ENCODE results near the gene TNP1.

Gene TNP1

DNA sequence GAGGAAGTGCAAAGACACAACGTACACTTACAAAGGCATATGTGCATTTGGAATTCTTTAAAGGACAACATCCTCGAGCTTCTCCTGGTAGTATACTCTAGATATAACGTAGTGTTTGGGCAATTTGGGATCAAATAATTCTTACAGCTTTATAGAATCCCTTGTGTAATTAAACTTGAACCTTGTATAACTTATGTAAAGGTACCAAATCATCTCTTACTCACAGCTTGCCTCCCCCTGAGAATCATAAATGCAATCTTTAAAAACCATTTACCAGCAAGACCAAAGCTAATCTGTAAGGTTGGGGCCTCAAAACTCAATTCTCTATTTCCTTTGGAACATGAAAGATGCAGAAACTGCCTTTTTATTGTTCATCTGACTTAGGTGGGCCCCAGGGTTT, 12.2 kb upstream of the TNP1 start:
- Histone ChIP-seq H3K18ac (ENCODE audit: low read depth in 1 of 2, low read length in 2 of 2) (no peak overlapping the region), H2BK15ac (ENCODE audit: low read depth, poor library complexity, severe bottlenecking) (no peak overlapping the region), H3K4ac (ENCODE audit: low read depth in 1 of 2, low read length in 2 of 2) (no peak overlapping the region), H2BK5ac (ENCODE audit: low read depth, low read length, poor library complexity, severe bottlenecking) (no peak overlapping the region), H3K4me3 (ENCODE audit: insufficient read depth in 1 of 2, low read depth in 1 of 2, low read length in 2 of 2) (no peak overlapping the region), H3K27ac (ENCODE audit: low read length, poor library complexity, severe bottlenecking) (no peak overlapping the region), H3K23ac (ENCODE audit: low read length in 2 of 2) (no peak overlapping the region), H2AFZ (ENCODE audit: low read depth, low read length) (no peak overlapping the region), H3K79me1 (replicated peaks; ENCODE audit: low read length, poor library complexity, severe bottlenecking) (no peaks in the 10 kb centered on the region), H3K27me3 (ENCODE audit: control insufficient read depth in 1 of 2, insufficient read depth in 1 of 2, low read length in 2 of 2) (peaks cover 0 to 3% of the 10 kb centered on the region in 2 experiments), H2AK5ac (ENCODE audit: low read length, severe bottlenecking) (no peak overlapping the region), H3K4me2 (ENCODE audit: low read length, poor library complexity, severe bottlenecking) (no peak overlapping the region), H3K14ac (ENCODE audit: low read length in 2 of 2) (no peak overlapping the region), H4K91ac (ENCODE audit: low read length) (no peak overlapping the region), H3K9me3 (ENCODE audit: control insufficient read depth, low read length) (no peaks in the 10 kb centered on the region), H3K4me1 (ENCODE audit: control insufficient read depth, insufficient read depth, low read depth, low read length) (no peaks in the 10 kb centered on the region), H2BK12ac (ENCODE audit: low read length in 2 of 2) (no peak overlapping the region), H4K8ac (ENCODE audit: low read length) (no peak overlapping the region), H3K9ac (ENCODE audit: low read length) (no peak overlapping the region), H3K36me3 (ENCODE audit: control insufficient read depth in 1 of 2, insufficient read depth in 2 of 2, low read depth in 1 of 2, low read length in 2 of 2) (no peaks in the 10 kb centered on the region), H2BK120ac (ENCODE audit: low read depth, low read length) (no peak overlapping the region)
- WGBS = 89% methylated on average over 1 of the region's 3 CpGs
- no peak for DNase-seq

DNA sequence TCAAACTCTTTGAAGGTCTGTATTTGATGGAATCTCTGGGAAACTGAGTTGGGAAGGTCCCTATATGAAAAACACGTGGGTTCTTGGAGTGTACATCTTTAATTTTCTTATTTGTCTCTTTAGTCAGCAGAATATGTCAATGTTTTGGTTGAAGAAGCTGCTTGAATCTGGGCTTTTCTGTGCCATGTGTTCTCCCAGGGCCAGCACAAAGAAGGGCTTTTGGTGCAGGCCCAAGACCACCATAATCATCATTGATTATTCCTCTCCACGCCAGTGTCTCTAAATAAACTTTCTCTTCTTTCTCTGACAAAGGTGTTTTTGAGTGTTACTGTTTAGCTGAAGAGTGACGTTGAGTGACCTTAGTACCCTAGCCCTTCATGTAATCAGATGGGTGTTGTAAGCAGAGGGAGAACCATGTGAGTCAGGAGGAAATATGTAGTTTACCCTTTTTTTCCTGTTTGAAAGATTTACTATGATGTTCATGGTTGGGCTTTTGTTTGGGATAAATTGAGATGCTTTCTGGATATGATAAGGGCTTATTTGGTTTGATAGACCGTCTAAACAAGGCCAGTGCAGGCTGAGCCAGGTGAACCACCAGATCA, 11.6 kb upstream of the TNP1 start:
- Histone ChIP-seq H3K4me2 (ENCODE audit: low read length, poor library complexity, severe bottlenecking) (no peak overlapping the region), H3K18ac (ENCODE audit: low read depth in 1 of 2, low read length in 2 of 2) (no peak overlapping the region), H3K27ac (ENCODE audit: low read length, poor library complexity, severe bottlenecking) (no peak overlapping the region), H3K36me3 (ENCODE audit: control insufficient read depth in 1 of 2, insufficient read depth in 2 of 2, low read depth in 1 of 2, low read length in 2 of 2) (no peaks in the 10 kb centered on the region), H4K8ac (ENCODE audit: low read length) (no peak overlapping the region), H2BK15ac (ENCODE audit: low read depth, poor library complexity, severe bottlenecking) (no peak overlapping the region), H3K23ac (ENCODE audit: low read length in 2 of 2) (no peak overlapping the region), H4K91ac (ENCODE audit: low read length) (no peak overlapping the region), H3K4me1 (ENCODE audit: control insufficient read depth, insufficient read depth, low read depth, low read length) (no peaks in the 10 kb centered on the region), H3K4me3 (ENCODE audit: insufficient read depth in 1 of 2, low read depth in 1 of 2, low read length in 2 of 2) (no peak overlapping the region), H2AFZ (ENCODE audit: low read depth, low read length) (no peak overlapping the region), H3K14ac (ENCODE audit: low read length in 2 of 2) (no peak overlapping the region), H3K9me3 (ENCODE audit: control insufficient read depth, low read length) (no peaks in the 10 kb centered on the region), H3K27me3 (ENCODE audit: control insufficient read depth in 1 of 2, insufficient read depth in 1 of 2, low read length in 2 of 2) (peaks cover 0 to 3% of the 10 kb centered on the region in 2 experiments), H3K4ac (ENCODE audit: low read depth in 1 of 2, low read length in 2 of 2) (no peak overlapping the region), H2BK5ac (ENCODE audit: low read depth, low read length, poor library complexity, severe bottlenecking) (no peak overlapping the region), H2BK12ac (ENCODE audit: low read length in 2 of 2) (no peak overlapping the region), H2BK120ac (ENCODE audit: low read depth, low read length) (no peak overlapping the region), H2AK5ac (ENCODE audit: low read length, severe bottlenecking) (no peak overlapping the region), H3K79me1 (replicated peaks; ENCODE audit: low read length, poor library complexity, severe bottlenecking) (no peaks in the 10 kb centered on the region), H3K9ac (ENCODE audit: low read length) (no peak overlapping the region)
- DNase-seq = no peak
- WGBS = 65% methylated on average over 2 of the region's 4 CpGs

DNA sequence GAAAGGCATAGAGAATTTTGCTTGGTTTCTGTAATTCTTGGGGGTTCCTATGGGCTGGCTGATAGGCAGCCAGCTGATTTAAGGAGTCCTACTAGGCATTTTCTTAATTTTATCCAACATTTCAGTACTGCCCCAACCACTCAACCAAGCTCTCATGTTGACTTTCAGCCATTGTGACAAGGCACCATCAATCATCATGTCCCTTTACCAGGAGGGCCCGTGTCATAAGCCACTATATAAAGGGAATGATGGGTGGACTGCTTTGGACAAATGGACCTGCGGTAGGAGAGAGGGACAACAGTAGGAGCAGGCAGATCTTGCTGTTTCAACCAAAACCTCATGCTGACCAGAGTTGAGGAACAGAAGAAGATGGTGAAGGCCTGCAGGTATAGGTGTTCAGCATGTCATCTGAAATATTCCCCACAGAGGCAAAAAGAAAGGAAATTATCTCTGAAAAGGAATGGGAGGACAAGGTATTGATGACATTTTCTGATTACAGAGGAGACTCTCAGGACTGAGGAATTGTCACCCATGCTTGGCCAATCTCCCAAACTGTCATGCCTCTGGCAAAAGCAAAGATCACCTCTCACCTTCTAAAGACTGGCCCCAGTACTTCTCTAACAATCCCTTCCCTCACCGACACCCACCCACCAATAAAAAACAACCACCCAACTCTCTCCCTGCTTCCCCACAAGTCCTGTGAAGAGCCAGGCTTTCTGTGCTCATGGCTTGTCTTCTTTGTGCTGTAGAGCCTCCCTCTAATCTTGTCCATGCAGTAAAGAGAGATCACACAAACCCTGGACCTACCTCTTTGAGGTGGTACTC, 10.9 kb upstream of the TNP1 start:
- Histone ChIP-seq H2BK12ac (ENCODE audit: low read length in 2 of 2) (no peak overlapping the region), H3K14ac (ENCODE audit: low read length in 2 of 2) (no peak overlapping the region), H3K4me2 (ENCODE audit: low read length, poor library complexity, severe bottlenecking) (no peak overlapping the region), H2BK15ac (ENCODE audit: low read depth, poor library complexity, severe bottlenecking) (no peak overlapping the region), H3K36me3 (ENCODE audit: control insufficient read depth in 1 of 2, insufficient read depth in 2 of 2, low read depth in 1 of 2, low read length in 2 of 2) (no peaks in the 10 kb centered on the region), H3K79me1 (replicated peaks; ENCODE audit: low read length, poor library complexity, severe bottlenecking) (no peaks in the 10 kb centered on the region), H2AFZ (ENCODE audit: low read depth, low read length) (no peak overlapping the region), H3K9me3 (ENCODE audit: control insufficient read depth, low read length) (no peaks in the 10 kb centered on the region), H3K9ac (ENCODE audit: low read length) (no peak overlapping the region), H3K4me3 (ENCODE audit: insufficient read depth in 1 of 2, low read depth in 1 of 2, low read length in 2 of 2) (no peak overlapping the region), H3K27ac (ENCODE audit: low read length, poor library complexity, severe bottlenecking) (no peak overlapping the region), H2BK5ac (ENCODE audit: low read depth, low read length, poor library complexity, severe bottlenecking) (no peak overlapping the region), H4K91ac (ENCODE audit: low read length) (no peak overlapping the region), H4K8ac (ENCODE audit: low read length) (no peak overlapping the region), H3K23ac (ENCODE audit: low read length in 2 of 2) (no peak overlapping the region), H3K18ac (ENCODE audit: low read depth in 1 of 2, low read length in 2 of 2) (no peak overlapping the region), H3K4me1 (ENCODE audit: control insufficient read depth, insufficient read depth, low read depth, low read length) (no peaks in the 10 kb centered on the region), H3K27me3 (ENCODE audit: control insufficient read depth in 1 of 2, insufficient read depth in 1 of 2, low read length in 2 of 2) (peaks cover 0 to 3% of the 10 kb centered on the region in 2 experiments), H2AK5ac (ENCODE audit: low read length, severe bottlenecking) (no peak overlapping the region), H2BK120ac (ENCODE audit: low read depth, low read length) (no peak overlapping the region), H3K4ac (ENCODE audit: low read depth in 1 of 2, low read length in 2 of 2) (no peak overlapping the region)
- DNase-seq = no peak
- WGBS = 98% methylated on average over 3 of the region's 3 CpGs

DNA sequence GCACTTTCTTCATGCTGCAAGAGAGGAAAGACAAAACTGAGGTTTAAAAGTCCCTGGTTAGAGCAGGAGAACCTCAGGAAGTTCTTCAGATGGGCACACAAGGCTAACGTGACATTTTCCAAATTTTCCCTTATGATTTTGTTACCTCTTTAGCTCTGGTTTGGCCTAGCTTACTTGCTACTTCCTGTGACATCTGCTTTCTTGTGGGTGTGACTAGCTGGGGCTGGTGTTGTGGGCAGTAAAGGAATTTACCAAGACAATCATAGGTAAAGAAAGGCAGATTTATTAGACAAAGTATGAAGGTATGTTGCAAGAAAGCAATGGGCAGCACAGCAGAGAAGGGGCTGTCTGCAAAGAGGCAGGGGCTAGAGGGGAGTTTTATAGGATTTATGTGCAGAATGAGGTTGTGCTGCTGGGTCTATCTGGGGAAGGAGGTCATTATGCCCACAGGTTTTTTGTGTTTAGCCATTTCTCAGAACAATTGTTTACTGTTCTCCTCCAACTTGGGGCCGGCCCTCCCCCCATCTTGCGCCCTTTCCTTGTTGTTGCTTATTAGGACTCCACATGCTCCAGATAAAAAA, 6.7 kb upstream of the TNP1 start:
- H3K4me3 ChIP-seq (ENCODE audit: insufficient read depth in 1 of 2, low read depth in 1 of 2, low read length in 2 of 2) = no peak overlapping the region
- peaks cover 3 to 7% of the 10 kb centered on the region in 2 experiments for H3K27me3 ChIP-seq (ENCODE audit: control insufficient read depth in 1 of 2, insufficient read depth in 1 of 2, low read length in 2 of 2)
- H3K27ac ChIP-seq (ENCODE audit: low read length, poor library complexity, severe bottlenecking) = no peak overlapping the region
- H3K4ac ChIP-seq (ENCODE audit: low read depth in 1 of 2, low read length in 2 of 2) = no peak overlapping the region
- H3K9ac ChIP-seq (ENCODE audit: low read length) = no peak overlapping the region
- H4K8ac ChIP-seq (ENCODE audit: low read length) = no peak overlapping the region
- H2BK120ac ChIP-seq (ENCODE audit: low read depth, low read length) = no peak overlapping the region
- no peak overlapping the region for H2BK5ac ChIP-seq (ENCODE audit: low read depth, low read length, poor library complexity, severe bottlenecking)
- no peak overlapping the region for H2AK5ac ChIP-seq (ENCODE audit: low read length, severe bottlenecking)
- no peak overlapping the region for H3K23ac ChIP-seq (ENCODE audit: low read length in 2 of 2)
- H3K4me1 ChIP-seq (ENCODE audit: control insufficient read depth, insufficient read depth, low read depth, low read length) = no peaks in the 10 kb centered on the region
- no peak overlapping the region for H2BK15ac ChIP-seq (ENCODE audit: low read depth, poor library complexity, severe bottlenecking)
- no peak for DNase-seq
- no peaks in the 10 kb centered on the region for H3K79me1 ChIP-seq (replicated peaks; ENCODE audit: low read length, poor library complexity, severe bottlenecking)
- no peaks in the 10 kb centered on the region for H3K36me3 ChIP-seq (ENCODE audit: control insufficient read depth in 1 of 2, insufficient read depth in 2 of 2, low read depth in 1 of 2, low read length in 2 of 2)
- H3K9me3 ChIP-seq (ENCODE audit: control insufficient read depth, low read length) = no peaks in the 10 kb centered on the region
- H3K4me2 ChIP-seq (ENCODE audit: low read length, poor library complexity, severe bottlenecking) = no peak overlapping the region
- no peak overlapping the region for H3K14ac ChIP-seq (ENCODE audit: low read length in 2 of 2)
- WGBS = 94% methylated on average over 2 of the region's 3 CpGs
- no peak overlapping the region for H4K91ac ChIP-seq (ENCODE audit: low read length)
- H2AFZ ChIP-seq (ENCODE audit: low read depth, low read length) = no peak overlapping the region
- H3K18ac ChIP-seq (ENCODE audit: low read depth in 1 of 2, low read length in 2 of 2) = no peak overlapping the region
- H2BK12ac ChIP-seq (ENCODE audit: low read length in 2 of 2) = no peak overlapping the region

Data from mesenchymal stem cell (in vitro differentiated cells and primary cell).